Suprapubic skin (tissue), 4 donors: ENCODE data around the gene TAPBPL. TPM values are rescaled to one million over a fixed set of nuclear protein-coding genes. Genes with fewer than 3 reads are reported as not detected.
"Not testable (repeated sequence)": the region's sequence is repeated elsewhere in the genome, so short reads cannot be mapped to it uniquely, and the experiment has no call there.

Experiments used
- DNase-seq, 2 donors: peaks; one replicate each; pipeline ENCODE4 v3.0.0-alpha.2; 2019; ENCODE audit warnings: low spot score in 2 of 2
- H3K27ac ChIP-seq: fragments of 200-600 bp; sonication (generic); one replicate; pipeline ENCODE4 v1.5.1; 2019
- H3K27me3 ChIP-seq: fragments of 200-600 bp; sonication (generic); one replicate; pipeline ENCODE4 v1.5.1; 2019
- H3K36me3 ChIP-seq: fragments of 200-600 bp; sonication (generic); one replicate; pipeline ENCODE4 v1.5.1; 2019
- H3K4me1 ChIP-seq: fragments of 200-600 bp; sonication (generic); one replicate; pipeline ENCODE4 v1.5.1; 2019
- H3K4me3 ChIP-seq: fragments of 200-600 bp; sonication (generic); one replicate; pipeline ENCODE4 v1.5.1; 2019; ENCODE audit warnings: mild to moderate bottlenecking
- H3K9me3 ChIP-seq: fragments of 200-600 bp; sonication (generic); one replicate; pipeline ENCODE4 v1.5.1; 2019
- CTCF ChIP-seq, 2 donors: fragments of 200-600 bp in 1 of 2; fragments of 450-650 bp in 1 of 2; sonication (generic) in 1 of 2; IDR thresholded peaks; one replicate each; pipeline ENCODE4 v1.5.1; 2016 to 2019; ENCODE audit warnings: antibody characterized with exemption in 2 of 2, mild to moderate bottlenecking in 1 of 2, moderate library complexity in 1 of 2
- EP300 ChIP-seq: sonication (generic); formaldehyde crosslinking; IDR thresholded peaks from one replicate; pipeline ENCODE4 v1.6.1; 2017; ENCODE audit warnings: antibody characterized with exemption
- POLR2A ChIP-seq, 2 donors: fragments of 450-650 bp; IDR thresholded peaks; one replicate each; pipeline ENCODE4 v1.6.1; 2017; ENCODE audit warnings: antibody characterized with exemption in 2 of 2, mild to moderate bottlenecking in 2 of 2, moderate library complexity in 2 of 2
- POLR2AphosphoS5 ChIP-seq, 3 donors: sonication (generic); formaldehyde crosslinking; IDR thresholded peaks; one replicate each; pipeline ENCODE4 v1.6.1; 2017; ENCODE audit warnings: antibody characterized with exemption in 3 of 3
- WGBS: methylation state at CpG from one replicate; pipeline ENCODE4 v1.1.5; 2018; 5-methylcytosine and 5-hydroxymethylcytosine counted together
- total RNA-seq, 4 donors: library from RNA; depleted of rRNA; stranded (reverse); fragments of >200 nt; gene quantifications; one replicate each; pipeline ENCODE4 v1.1.0, GENCODE V29; 2016

TAPBPL gene
- total RNA-seq, 4 donors from 2014 or later = 10.9 to 25.2 (median 17.7) TPM

DNA sequence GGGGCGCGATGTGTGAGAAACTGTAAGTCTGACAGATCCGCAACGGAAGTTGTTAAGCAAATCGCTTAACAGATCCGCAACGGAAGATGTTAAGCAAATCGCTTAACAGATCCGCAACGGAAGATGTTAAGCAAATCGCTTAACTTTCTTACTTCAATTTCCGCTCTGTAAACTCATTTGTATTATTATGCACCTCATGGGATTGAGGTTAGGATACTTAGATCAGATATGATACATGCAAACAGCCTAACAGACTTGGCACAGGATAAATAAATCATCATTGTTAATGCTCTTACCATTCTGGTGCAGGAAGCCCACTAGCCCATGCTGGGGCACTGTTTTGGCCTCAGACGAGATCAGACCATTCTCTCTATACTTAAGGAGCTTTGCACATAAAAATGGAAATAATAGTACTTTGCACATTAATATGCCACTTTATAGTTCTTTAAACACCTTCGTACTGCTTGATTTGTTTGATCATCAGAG is 42.5 kb downstream of the TAPBPL start:
- Histone ChIP-seq H3K9me3 (no peaks in the 10 kb centered on the region), H3K27ac (no peak overlapping the region), H3K4me1 (peaks cover 28% of the 10 kb centered on the region), H3K27me3 (no peaks in the 10 kb centered on the region), H3K4me3 (peak overlapping the region; percentile 80), H3K36me3 (peaks cover 27% of the 10 kb centered on the region)
- under 1% methylated on average over 14 of the region's 14 CpGs for WGBS
- no peak for DNase-seq
- TF ChIP-seq EP300 (no peak), POLR2AphosphoS5 (IDR thresholded peaks at IDR 0.05) (no peak), CTCF (IDR thresholded peaks at IDR 0.05) (no peak), POLR2A (IDR thresholded peaks at IDR 0.05) (no peak)

DNA sequence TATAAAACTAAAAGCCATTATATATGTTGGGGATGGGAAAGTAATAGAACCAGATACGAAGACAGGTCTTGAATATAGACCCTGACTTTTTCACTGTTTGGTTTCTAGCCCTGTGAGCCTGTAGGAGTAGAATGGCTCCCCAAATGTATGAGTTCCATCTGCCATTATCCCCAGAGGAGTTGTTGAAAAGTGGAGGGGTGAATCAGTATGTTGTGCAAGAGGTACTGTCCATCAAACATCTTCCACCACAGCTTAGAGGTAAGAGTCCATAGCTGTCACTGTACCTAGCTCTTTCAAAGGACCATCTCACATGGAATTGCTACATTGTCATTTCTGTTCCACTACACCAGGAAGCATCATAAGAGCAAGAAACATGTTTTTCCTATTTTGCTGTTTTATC is 43.1 kb downstream of the TAPBPL start:
- 80% methylated on average over 1 of the region's 1 CpG for WGBS
- DNase-seq = no peak
- Histone ChIP-seq H3K4me3 (peak overlapping the region; percentile 80), H3K4me1 (peaks cover 28% of the 10 kb centered on the region), H3K27ac (no peak overlapping the region), H3K36me3 (peaks cover 28% of the 10 kb centered on the region), H3K27me3 (no peaks in the 10 kb centered on the region), H3K9me3 (no peaks in the 10 kb centered on the region)
- TF ChIP-seq POLR2A (IDR thresholded peaks at IDR 0.05) = no peak
- no peak for TF ChIP-seq POLR2AphosphoS5 (IDR thresholded peaks at IDR 0.05)

- H3K9me3 ChIP-seq, H3K27ac ChIP-seq, H3K4me3 ChIP-seq, H3K27me3 ChIP-seq, DNase-seq: not testable (repeated sequence)
- Histone ChIP-seq H3K4me1 (peaks cover 24% of the 10 kb centered on the region), H3K36me3 (peaks cover 28% of the 10 kb centered on the region)
- WGBS = 67% methylated on average over 3 of the region's 3 CpGs
Measured at GRCh38 chr12:6497291-6497690, 45.4 kb downstream of the TAPBPL start.

- H3K27ac ChIP-seq = no peak overlapping the region
- TF ChIP-seq CTCF (IDR thresholded peaks at IDR 0.05) = no peak
- TF ChIP-seq POLR2AphosphoS5 (IDR thresholded peaks at IDR 0.05) = no peak
- no peak for TF ChIP-seq POLR2A (IDR thresholded peaks at IDR 0.05)
- TF ChIP-seq EP300 = no peak
- no peak overlapping the region for H3K4me3 ChIP-seq
- no peaks in the 10 kb centered on the region for H3K9me3 ChIP-seq
- no peaks in the 10 kb centered on the region for H3K27me3 ChIP-seq
- H3K36me3 ChIP-seq = peaks cover 40% of the 10 kb centered on the region
- 46% methylated on average over 2 of the region's 2 CpGs for WGBS
- peaks cover 3% of the 10 kb centered on the region for H3K4me1 ChIP-seq
- no peak for DNase-seq
Measured at GRCh38 chr12:6500466-6500865, 48.6 kb downstream of the TAPBPL start.

DNA sequence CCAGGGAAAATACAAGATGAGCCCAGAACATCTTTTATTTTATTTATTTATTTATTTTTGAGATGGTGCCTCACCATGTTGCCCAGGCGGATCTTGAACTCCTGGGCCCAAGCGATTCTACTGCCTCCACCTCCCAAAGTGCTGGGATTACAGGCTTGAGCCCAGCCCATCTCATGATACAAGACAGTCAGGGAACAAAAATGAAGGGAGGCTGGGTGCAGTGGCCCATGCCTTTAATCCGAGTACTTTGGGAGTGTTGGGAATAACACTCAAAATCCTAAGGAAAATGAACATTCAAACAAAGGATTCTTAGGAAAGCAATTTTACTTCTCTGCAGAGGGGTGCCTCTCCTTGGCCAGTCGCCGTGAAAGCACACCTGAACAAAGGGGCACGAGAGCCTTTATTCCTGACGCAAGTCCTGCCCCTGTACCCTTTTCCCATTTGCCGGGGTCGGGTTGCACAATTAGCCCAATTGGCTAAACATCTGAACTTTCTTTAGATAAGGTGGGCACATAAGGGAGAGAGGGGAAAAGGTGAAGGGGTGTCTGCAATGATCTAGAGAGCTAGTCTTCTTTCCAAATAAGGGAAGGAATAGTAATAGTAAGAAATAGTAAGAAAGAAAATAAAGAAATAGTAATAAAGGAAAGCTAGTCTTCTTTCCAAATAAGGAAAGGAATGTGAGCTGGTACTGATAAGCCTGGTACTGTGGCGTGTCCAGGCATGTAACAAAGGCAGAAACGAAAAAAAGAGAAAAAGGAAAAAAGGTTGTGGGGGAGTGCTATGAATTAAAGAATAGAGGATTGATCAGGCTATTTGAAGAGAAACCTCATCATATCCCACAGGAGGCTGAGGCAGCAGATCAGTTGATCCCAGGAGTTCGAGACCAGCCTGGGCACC is 55.5 kb downstream of the TAPBPL start:
- WGBS = 65% methylated on average over 12 of the region's 12 CpGs
- DNase-seq = no peak

More for the DNA sequence above, 55.5 kb downstream of the TAPBPL start:
- TF ChIP-seq EP300 (no peak), CTCF (IDR thresholded peaks at IDR 0.05) (no peak), POLR2AphosphoS5 (IDR thresholded peaks at IDR 0.05) (no peak), POLR2A (IDR thresholded peaks at IDR 0.05) (no peak)
- no peak overlapping the region for H3K4me3 ChIP-seq
- H3K4me1 ChIP-seq = no peaks in the 10 kb centered on the region
- H3K9me3 ChIP-seq = no peaks in the 10 kb centered on the region
- H3K36me3 ChIP-seq = peaks cover 30% of the 10 kb centered on the region
- no peak overlapping the region for H3K27ac ChIP-seq
- H3K27me3 ChIP-seq = no peaks in the 10 kb centered on the region
